GF-D8 (cell line): ENCODE measurements around the gene MAPKBP1.
A peak's percentile ranks its signal among the peaks of the same experiment; 100 is the strongest.

ENCODE experiments used
- DNase-seq: peaks from one replicate; lab custom pipeline; 2025; lab: John Stamatoyannopoulos, UW

The MAPKBP1 gene

DNA sequence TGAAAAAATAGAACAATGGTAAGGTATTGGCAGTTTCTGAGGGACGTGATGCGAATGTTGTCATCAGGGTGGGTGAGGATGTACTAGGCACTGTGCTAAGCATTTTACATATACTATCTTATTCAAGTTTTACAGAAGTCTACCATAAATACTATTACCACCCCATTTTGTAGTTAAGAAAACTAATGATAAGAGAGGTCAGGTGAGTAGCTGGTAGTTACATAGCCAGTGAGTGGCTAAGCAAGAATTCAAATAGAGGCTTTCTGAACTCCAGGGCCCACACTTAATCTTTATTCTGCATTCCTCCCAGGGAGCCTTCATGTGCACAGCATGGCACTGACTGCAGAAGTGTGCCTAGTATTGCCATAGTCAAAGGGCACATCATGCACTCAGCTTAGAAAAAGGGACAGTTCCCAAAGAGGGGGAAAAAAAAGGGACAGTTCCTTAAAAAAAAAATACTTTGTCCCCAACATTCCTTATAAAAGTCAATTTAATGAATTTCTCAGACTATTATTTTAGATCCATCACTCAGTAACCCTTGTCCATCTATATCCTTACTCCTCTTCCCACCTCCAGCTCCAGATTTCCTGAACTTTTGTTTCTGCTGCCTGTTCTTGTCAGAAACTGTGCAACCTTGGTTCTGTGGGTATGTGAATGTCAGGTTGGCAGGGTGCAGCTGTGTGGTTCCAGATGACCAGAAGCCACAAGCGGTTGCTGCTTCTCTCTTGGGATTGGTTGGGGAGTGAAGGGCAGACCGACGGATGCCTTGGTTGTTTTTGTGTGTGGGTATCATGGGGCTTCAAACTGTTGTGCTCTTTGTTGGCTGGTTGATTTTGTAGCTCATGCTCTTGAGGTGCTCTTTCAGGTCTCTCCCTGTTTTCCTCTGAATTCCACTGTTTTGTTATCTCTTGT is 8.3 kb downstream of the MAPKBP1 start:
- peak; percentile 11 for DNase-seq

DNA sequence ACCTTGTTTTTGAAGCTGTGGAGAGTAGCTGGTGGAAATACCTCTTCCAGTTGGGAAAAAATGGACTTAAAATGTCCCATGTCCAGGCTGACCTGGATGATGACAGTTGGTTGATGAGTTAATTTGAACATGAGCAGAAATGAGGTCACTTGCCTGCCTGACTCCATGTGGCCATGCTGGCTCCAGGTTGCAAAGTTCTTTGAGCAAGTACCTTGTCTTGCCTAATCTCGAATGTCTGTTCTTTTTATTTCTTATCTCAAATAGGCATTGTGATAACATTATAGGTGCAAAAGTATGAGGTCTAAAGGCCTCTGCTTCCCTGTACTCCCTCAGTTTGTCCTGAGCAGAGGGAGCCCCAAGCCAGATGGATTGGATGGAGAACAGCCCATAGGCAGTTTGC is 9.0 kb downstream of the MAPKBP1 start:
- DNase-seq, result no peak

DNA sequence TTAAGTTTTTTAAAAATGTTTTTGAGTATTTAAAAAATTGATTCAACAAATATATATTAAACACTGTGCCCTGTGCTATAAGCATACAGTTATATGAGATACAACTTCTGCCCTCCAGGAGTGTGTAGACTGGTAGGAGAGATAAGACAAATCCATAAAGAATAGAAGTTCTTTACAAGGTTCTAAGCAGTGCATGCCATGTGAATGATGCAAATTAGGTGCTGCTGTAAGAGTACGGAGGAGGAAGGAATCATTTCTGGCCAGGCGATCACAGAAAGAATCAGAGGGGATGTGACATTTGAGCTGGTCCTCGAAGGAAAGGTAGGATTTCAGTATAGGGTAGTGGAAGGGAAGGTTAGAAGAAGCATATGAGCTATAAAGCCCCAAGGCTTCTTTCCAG is 14.0 kb downstream of the MAPKBP1 start:
- DNase-seq, result no peak

DNA sequence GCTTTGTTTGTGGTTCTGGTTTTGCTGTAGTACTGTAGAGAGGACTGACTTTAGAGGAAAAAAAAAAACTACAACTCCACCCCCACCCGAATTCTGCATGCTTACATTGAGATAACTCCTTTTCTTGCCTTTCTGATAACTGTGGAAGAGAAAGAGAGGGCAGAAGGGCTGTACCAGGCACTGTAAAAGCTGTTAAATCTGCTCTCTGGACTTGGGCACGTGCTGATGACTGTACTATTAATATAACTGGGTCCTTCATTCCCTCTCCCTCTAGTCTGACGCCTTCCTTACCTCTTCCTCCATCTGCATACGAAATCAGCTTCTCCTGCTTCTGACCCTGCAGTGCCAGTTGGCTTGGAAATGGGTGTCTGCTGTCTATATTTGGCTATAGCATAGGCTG is 15.0 kb downstream of the MAPKBP1 start:
- no peak for DNase-seq

DNA sequence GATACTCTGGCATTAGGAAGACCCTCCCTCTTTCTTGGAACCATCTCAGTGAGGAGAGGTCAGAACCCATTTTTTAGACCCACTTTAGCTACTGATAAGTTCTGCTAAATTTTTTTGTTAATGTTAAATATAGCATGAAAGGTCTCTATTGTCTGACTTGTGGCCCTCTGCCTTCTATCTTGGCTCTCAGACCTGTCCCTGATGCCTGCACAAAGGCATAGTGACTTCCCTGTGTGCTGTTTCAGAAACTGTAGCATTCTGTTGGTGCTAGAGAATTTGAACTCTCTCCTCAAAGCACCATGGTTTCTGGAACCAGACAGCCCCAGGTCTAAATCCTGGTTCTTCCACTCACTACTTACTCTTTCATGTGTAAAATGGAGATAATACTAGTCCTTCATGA is 15.4 kb downstream of the MAPKBP1 start:
- DNase-seq, result no peak

DNA sequence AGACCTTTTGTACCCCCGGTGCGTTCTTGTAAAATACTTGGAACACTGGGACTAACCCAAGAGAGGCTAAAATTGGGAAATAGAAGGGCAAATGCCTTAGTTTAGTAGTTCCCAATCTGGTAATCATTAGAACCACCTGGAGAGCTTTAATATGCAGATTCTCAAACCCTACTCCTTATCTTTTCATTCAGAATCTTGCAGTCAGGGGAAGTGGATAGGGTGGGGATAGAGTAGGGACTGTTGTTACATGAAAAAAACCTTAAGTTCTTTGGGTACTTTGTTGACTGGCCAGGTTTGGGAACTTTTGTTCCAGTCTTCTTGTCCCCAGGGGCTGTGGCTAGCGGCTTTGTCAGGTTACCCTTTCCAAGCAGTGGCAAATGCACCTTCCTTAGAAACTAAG is 15.9 kb downstream of the MAPKBP1 start:
- DNase-seq, result no peak

DNA sequence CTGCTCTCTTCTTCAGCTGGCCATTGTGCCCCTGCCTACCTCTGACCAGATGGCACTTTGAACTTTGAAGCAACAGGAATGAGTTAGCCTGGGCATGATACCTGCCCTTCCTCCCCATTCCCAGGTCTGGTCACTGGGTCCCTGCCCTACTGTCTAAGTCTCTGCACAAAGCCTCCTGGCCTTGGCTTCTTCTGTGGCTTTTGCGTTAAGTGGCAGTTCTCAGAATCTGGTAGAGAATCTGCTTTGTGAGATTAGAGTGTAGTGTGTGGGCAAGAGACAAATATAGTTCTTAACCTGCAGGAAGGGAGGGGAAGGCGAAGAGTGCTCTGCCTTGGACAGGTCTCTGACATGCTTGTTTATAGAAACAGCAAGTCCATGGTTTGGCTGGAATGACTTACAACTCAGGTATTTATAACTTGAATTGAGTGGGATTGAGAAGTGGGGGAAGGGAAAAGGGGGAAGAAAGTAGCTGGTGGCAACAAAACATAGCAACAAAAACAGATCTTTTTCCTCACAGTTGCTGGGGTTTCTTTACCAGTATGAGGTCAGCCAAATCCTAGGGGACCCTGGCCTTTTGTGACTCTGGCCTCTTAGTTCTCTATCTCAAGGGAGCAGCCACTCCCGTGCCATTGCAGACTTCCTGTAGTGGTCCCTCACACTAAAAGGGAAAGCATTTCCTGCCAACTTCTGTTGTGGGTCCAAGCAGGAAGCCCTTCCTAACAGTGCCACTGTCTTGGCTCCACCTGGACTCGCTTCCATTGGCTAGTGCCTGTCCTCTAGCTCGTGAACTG is 16.7 kb downstream of the MAPKBP1 start:
- peak; percentile 28 for DNase-seq

DNA sequence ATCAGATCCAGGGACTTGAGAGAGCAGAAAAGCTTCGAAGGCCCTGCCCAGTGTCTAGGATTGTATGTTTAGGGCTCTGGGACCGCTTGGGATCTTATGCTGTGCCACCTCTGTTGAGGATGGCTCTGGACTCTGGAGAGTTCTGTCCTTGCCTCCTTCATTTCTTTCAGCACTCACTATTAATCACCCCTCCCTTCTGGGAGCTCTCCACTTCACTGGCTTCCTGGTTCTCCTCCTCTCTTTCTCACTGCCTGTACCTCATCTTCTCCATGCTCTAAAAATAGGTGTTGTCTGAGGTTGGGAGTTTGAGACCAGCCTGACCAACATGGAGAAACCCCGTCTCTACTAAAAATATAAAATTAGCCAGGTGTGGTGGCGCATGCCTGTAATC is 17.3 kb downstream of the MAPKBP1 start:
- no peak for DNase-seq

DNA sequence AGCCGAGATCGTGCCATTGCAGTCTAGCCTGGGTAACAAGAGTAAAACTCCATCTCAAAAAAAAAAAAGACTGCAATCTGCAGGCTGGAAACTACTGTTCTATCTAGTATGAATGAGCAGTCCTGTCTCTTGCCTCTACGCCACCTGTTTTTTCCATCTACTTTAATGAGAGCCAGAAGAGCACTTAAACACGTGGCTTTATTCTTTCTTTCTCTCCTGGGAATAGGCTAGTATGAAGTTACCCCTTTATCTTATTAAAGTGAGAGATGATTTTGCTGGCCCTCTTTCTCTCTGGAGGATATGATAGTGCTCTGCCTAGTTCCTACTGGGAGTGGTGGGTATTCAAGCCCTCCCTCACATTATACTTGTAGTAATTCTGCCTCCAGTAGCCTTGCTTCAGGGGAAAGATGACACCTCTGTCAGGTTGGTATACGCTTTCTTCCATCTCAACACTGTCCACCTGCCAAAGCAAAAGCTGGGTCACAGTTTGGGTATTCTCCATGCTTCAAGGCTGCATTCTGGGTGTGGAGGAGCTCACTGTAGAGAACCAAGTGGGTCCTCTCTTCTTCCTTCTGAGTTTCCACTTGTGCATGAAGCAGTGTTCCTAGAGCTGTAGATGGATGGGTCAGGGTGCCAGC is 17.8 kb downstream of the MAPKBP1 start:
- DNase-seq, result no peak

DNA sequence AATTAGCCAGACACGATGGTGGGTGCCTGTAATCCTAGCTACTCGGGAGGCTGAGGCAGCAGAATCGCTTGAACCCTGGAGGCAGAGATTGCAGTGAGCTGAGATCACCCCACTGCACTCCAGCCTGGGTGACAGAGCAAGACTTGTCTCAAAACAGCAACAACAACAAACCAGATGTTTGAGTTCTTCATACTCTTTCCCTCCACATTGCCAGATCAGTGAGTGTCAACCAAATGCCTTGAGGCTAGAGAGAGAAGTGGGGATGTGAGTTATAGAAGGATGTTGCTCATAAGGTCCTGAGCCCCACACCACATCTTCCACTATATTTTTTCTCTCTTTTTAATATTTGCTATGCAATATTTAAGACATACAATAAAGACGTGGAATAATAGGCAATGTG is 19.8 kb downstream of the MAPKBP1 start:
- no peak for DNase-seq

DNA sequence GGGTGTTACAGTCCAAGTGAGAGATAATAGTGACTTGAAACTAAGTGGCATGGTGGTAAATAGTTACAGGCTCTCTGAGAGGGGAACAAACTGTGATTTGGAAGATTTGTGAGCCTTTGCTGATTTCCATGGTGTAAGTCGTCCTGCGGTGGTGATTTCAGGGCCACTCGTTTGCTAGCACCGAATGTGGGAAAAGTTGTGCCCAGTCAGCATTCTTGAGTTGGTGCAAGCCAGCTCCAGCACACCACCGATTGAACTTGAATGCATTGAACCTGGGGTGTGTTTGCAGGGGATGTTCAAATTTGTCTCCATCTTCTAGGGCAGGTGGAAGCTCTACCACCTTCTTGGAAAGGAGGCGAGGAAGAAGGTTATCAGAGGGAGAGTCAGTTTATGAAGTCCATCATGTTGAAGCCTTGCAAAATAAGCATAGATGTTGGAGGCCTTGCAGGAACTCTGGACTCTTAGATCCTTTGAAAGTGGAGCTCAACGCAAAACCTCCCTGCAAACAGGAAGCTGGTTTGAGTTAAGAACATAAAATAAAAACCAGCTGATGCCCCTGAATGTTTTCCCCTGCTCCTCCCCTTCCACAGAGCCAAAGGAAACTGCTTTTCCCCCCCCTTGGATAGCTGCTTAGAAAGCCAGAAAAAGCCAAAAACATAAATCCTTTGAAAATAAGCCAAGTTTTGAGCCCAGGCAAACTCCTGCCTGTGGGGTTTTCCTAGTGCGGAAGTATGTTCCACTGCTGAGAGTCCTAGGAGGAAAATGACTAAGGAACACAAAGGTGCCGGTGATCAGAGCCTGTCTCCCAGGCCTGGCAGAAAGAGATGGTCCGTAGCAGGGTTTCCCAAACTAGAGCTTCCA is 21.9 kb downstream of the MAPKBP1 start:
- DNase-seq, result no peak

DNA sequence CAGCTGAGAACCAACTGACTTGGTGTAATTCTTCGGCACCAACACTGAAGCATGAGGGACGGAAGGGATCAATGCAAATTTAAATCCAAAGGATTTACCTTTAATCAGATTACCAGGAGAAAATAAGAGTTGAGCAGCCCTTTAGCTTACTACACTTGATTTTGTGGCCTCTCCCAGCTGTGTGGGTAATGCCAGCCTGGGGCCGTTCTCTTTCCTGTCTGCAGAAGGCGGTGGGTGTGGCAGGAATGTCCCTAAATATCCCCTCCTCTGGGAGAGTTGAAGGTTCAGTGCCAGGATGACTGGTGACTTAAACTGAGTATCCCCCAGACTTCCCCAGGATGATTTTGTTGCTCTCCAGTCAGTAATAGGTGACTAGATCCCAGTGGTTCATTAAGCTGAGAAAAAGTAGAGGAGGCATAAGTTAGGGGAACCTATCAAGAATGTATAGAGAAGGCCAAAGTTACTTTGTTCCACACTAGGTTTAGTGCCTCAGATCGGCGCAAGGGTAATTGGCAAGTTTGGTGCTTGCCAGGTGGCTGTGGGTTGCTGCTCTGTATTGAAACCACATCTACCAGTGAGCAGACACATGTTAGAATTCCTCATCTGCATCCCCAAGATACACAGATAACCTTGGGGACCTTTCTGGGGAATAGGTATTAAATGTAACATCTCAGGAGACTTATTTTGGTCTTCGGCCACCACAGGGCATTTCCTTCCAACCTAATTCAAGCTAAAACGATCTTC is 23.1 kb downstream of the MAPKBP1 start:
- DNase-seq, result no peak

DNA sequence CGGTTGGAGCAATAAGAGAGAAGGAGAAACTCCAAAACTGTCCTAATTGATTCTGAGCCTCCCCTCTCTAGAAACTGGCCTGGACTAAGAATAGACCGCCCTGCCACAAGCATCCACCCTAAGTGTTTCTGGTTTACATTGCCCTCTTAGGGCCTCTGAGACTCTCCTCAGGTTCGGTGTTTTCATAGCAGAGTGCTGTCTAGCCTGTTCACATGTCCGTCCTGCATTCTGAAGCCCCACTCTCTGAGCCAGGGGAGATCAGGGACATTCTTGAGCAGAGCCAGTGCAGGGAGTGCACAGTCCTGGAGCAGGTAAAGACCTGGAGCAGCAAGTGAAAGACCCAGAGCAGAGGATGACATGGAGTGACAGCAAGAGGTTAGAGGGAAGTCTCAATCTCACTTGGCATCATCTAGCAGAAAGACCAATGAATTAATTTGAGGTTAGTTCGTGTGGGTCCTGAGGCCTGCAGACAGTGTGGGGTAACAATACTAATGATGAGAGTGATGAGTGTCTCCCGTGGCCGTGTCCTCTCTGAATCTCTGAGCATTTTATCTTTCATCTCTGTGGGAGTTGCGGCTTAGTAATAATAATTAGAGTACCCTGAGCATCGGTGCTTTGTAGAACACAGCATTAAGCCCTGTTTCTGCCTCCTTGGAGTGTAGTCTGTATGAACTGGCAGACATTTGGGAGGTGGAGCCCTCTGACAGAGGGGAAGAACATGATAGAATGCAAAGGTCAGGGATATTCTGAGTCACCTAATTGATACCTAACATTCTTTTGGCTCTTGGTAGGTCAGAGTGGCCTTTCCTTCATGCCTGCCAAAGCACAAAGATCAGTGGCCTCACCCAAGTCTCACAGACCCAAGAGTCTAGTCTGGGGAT is 24.6 kb downstream of the MAPKBP1 start:
- DNase-seq, result no peak

DNA sequence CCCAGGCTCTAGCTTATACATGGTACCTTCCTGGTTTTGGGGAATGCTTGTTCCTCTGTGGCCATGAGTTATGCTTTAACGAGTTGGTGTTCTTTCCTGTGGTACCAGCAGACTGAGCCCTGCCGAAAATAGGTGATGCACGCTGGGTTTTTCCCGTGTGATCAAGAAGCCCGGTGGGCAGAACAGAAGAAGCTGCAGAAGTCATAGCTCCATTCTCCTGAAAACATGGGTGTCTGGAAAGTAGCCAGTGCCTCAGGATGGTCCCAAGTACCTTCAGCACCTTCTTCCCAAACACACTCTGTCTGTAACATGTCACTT is 25.2 kb downstream of the MAPKBP1 start:
- DNase-seq, result no peak

DNA sequence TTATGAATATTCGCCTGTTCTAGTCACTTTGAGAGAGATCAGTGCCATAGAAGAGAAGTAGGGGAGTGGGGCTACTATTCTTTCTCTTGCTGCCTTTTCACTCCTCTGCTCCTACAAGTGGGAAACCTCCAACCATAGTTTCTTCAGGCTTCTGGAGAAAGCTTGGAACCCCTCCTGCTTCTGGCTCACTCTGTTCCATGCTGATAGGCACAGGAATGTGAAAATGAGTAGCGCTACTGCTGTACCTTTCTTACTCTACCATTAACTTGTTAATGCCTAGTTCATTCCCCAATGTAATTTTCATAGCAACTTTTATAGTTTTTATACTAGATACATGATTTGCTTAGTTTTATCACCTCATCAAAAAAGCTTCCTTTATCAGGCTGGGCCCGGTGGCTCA is 26.9 kb downstream of the MAPKBP1 start:
- no peak for DNase-seq

DNA sequence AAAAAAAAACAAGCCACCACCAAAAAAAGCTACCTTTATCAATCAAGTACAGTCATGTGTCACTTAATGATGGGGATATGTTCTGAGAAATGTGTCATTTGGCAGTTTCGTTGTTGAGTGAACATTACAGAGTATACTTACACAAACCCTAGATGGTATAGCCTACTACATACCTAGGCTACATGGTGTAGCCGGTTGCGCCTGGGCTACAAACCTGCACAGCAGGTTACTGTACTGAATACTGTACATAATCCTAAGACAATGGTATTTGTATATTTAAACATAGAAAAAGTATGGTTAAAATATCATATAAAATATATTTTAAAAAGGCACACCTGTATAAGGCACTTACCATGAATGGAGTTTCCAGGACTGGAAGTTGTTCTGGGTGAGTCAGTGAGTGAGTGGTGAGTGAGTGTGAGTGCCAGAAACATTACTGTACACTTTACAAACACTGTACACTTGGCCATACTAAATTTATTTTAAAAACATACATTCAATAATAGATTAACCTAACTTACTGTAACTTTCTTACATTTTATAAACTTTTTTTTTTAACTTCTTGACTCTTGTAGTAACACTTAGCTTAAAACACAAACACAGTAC is 27.7 kb downstream of the MAPKBP1 start:
- no peak for DNase-seq

DNA sequence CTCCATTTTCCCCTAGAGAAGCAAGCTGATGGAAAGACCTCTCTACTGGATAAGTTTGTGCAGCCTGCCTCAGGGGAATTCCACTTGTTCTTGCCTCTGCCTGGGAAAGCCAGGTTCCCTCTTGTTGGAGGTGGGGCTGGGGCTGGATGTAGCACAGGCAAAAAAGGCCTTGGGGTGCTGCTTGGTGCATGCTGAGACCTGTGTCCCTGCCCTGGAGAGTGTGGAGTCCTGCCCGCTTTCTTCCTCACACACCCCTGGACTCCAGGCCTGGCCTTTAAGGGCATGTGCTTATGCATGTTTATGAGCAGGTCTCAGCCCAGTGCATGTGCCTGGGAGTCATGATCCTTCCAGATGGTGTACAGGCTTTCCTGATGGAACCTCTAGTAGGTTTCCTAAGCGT is 30.1 kb downstream of the MAPKBP1 start:
- no peak for DNase-seq

DNA sequence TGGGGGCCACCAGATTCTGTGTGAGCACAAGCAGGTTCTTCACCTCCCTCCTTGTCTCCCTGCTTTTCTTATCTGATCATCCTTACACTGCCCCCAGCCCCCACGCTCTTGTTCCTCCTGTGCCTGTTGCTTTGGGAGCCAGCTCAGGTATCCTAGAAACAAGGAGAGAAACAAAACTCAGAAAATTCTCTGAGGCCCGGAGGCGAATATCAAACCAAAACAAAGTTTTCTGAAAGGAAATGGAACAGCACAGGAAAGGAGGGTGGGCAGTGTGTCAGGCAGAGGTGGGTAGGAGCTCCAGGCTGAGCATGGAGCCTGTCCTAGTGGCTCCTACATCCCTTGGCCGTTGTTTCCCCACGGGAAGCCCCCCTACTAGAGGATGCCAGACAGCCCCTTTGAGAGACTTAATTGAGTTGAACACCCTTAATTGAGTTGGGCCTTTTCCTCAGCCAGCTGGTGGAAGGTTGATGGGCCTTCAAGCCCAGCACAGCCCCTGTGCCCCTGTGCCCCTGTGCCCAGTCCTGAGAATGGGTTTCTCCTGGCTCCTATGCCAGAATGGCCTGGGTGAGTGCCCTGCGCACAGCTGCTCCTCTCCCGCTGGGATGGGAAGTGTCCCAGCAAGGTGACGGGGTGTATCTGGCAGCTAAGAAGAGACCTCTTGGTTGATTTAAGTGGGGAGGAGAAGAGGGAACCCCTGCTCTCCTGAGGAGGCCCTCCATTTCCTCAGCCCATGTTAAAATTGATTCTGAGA is 30.8 kb downstream of the MAPKBP1 start:
- no peak for DNase-seq

DNA sequence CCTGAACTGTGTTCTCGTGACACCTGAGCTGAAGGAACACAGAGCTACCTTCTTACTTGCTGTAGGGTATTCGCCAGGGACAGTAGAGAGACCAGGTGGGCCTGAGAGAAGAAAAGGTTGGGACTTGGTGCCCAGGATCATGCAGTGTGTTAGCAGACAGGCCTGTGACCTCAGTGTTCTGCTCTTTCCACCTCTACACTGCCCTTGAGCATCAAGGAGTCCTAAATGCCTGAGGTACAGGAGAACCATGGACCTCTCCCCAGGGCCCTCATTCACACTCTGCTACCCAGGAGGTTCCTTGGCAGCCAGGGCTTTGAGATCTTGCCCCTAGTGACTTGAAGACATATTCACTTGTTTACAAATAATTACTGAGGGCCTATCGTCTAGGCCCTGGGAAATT is 31.4 kb downstream of the MAPKBP1 start:
- no peak for DNase-seq
